H1 (cell line): ENCODE measurements around the gene ATR. TPM values are rescaled to one million over a fixed set of nuclear protein-coding genes. Genes with fewer than 3 reads are reported as not detected.

Source experiments
- CHD7 ChIP-seq: fragments of 300-600 bp; sonication (generic); IDR thresholded peaks from 2 replicates; pipeline ENCODE4 v1.7.1; 2012; ENCODE audit warnings: low read length, moderate library complexity, mild to moderate bottlenecking, inconsistent platforms; ENCODE audit not compliant: insufficient replicate concordance
- CTCF ChIP-seq, 3 experiments: IDR thresholded peaks; 1 replicate in 2 of 3; 2 replicates in 1 of 3; pipeline versions ENCODE4 v1.5.1 to v1.6.1; 2011; ENCODE audit warnings: low read length in 3 of 3, mild to moderate bottlenecking in 3 of 3, inconsistent platforms in 2 of 3, low read depth in 1 of 3, moderate library complexity in 1 of 3; ENCODE audit not compliant: insufficient read depth in 1 of 3; ENCODE audit errors: control extremely low read depth in 1 of 3
- E2F6 ChIP-seq: IDR thresholded peaks from 2 replicates; pipeline ENCODE4 v1.6.1; 2012; ENCODE audit warnings: inconsistent platforms
- MAX ChIP-seq: IDR thresholded peaks from 2 replicates; pipeline ENCODE4 v1.6.1; 2012; ENCODE audit warnings: inconsistent platforms
- TAF1 ChIP-seq: IDR thresholded peaks from 2 replicates; pipeline ENCODE4 v1.6.1; 2011; ENCODE audit warnings: mild to moderate bottlenecking, low read depth, low read length
- polyA plus RNA-seq, 7 experiments: library from polyadenylated mRNA; depleted of rRNA in 3 of 7; stranded (reverse) in 5 of 7; unstranded in 2 of 7; fragments of >200 nt in 5 of 7; fragments of 200-250 nt in 2 of 7; gene quantifications; 1 replicate in 5 of 7; 2 replicates in 1 of 7; 4 replicates in 1 of 7; pipeline versions ENCODE4 v1.2.1 to v1.2.3, GENCODE V29; 2011 to 2013; ENCODE audit warnings: missing spikeins in 2 of 7, mixed read lengths in 2 of 7
- total RNA-seq: library from RNA; stranded (reverse); fragmentation: NEBNext Ultra II Directional; extraction: Animal tissue kit (Norgen Biotek cat#: 25700); gene quantifications from 2 replicates; pipeline ENCODE4 v1.2.1, GENCODE V29; 2021

ATR gene
- total and polyA plus RNA-seq, 2 of the 8 experiments (the other 6 are each of a cell fraction or from before 2014, with no cell fraction given): 8.4 to 23.2 TPM

- TF ChIP-seq CHD7 (no peak), MAX (peak; percentile 92), CTCF (IDR thresholded peaks at IDR 0.05; ENCODE audit: control extremely low read depth in 1 of 3, insufficient read depth in 1 of 3, low read depth in 1 of 3, low read length in 3 of 3) (no peak), E2F6 (peak; percentile 64), TAF1 (peak; percentile 96)
Measured at GRCh38 chr3:142578329-142579223, at the start of gene ATR (continued).
